NOMO-1 (cell line): ENCODE measurements around the gene IKZF2.

Experiments used
- DNase-seq, 2 experiments: peaks; one replicate each; lab custom pipeline; 2025; ENCODE audit not compliant: unreplicated experiment in 2 of 2; lab: John Stamatoyannopoulos, UW

IKZF2 gene

GRCh38 chr2:213104092-213104902 is 47.1 kb downstream of the IKZF2 start:
- DNase-seq: no peak

GRCh38 chr2:213101692-213102460 is 49.5 kb downstream of the IKZF2 start:
- no peak for DNase-seq

- no peak for DNase-seq
Observed at GRCh38 chr2:213101109-213101508, 50.3 kb downstream of the IKZF2 start.

- no peak for DNase-seq
Observed at GRCh38 chr2:213098612-213099011, 52.8 kb downstream of the IKZF2 start.

GRCh38 chr2:213091765-213092164 is 59.6 kb downstream of the IKZF2 start:
- DNase-seq: no peak

- DNase-seq: no peak
Observed at GRCh38 chr2:213090772-213091171, 60.6 kb downstream of the IKZF2 start.

GRCh38 chr2:213089438-213089837 is 62.0 kb downstream of the IKZF2 start:
- no peak for DNase-seq

GRCh38 chr2:213087040-213087439 is 64.4 kb downstream of the IKZF2 start:
- DNase-seq: no peak

DNA sequence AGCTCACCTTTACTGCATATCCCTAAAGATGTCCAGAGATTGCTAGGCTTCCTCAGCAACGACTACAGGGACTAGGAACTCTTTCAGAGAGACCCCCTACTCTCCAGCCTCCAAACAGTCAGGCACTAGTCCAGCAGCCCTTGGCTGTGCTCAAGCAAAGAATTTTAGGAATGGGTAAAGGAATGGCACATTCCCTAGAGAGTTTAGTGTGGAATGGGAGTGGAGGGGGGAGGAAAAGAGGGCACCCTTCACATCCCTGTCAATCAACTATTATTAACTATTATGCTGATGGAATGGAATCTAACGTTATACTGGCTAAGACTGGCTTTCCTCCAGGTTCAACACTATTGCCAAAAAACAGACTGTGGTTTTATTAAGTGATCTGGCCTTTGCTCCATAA is 64.8 kb downstream of the IKZF2 start:
- DNase-seq: no peak

DNA sequence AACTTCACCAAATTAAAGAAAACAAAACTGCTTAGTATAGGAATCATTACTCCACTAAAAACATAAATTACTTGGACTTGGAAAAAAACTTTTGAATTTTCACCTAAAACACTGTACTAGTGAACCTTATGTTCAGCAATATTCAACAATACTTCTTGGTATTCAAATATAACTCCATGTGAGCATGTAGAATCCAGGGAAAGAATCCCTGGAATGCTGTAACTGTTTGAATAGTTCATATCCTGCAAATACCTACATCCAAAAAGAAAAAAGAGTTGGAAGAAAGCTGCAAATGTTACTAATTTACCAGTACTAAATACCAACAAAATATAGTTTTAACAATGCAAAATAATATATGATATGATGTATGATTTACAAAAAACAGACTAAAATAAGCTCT is 65.4 kb downstream of the IKZF2 start:
- no peak for DNase-seq

DNA sequence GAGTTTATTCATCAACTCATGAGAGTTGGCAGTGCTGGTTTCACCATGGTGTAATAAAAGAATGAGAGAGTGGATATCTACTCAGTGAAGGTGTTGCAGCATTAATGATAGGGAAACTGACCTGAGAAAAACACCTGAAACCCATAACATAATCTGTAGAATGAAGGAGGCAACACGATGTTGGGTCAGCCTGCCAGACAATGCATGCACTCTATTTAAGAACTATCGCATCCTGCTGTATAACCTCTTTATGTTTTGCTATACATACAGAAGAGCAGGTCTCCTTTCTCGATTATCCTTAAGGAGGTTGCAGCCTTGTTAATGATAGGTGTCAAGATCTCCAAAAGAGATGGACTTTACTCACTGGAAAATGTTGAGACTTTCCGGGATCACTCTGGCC is 65.9 kb downstream of the IKZF2 start:
- no peak for DNase-seq

- no peak for DNase-seq
Observed at GRCh38 chr2:213084261-213084660, 67.2 kb downstream of the IKZF2 start.

- DNase-seq: no peak
Observed at GRCh38 chr2:213080969-213081617, 70.3 kb downstream of the IKZF2 start.

DNA sequence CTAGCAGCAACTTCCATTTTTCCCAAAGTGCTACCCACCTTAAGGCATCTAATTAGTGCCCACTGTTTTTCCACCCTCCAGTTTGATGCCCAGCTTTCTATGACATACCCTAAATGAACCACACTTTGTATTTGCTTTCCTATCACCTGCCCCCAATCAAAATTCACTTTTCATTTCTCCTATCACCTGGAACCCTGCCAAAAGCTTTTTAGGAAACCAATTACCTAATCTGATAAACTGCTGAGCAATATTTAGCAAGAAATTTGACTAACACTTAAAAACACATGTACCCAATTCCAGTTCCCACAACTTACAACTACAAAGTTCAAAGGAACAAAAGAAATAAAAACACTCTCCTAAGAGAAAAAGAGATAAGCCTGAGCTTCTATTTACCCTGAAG is 71.7 kb downstream of the IKZF2 start:
- no peak for DNase-seq

GRCh38 chr2:213078686-213079085 is 72.7 kb downstream of the IKZF2 start:
- no peak for DNase-seq

- no peak for DNase-seq
Observed at GRCh38 chr2:213069531-213069930, 81.9 kb downstream of the IKZF2 start.

DNA sequence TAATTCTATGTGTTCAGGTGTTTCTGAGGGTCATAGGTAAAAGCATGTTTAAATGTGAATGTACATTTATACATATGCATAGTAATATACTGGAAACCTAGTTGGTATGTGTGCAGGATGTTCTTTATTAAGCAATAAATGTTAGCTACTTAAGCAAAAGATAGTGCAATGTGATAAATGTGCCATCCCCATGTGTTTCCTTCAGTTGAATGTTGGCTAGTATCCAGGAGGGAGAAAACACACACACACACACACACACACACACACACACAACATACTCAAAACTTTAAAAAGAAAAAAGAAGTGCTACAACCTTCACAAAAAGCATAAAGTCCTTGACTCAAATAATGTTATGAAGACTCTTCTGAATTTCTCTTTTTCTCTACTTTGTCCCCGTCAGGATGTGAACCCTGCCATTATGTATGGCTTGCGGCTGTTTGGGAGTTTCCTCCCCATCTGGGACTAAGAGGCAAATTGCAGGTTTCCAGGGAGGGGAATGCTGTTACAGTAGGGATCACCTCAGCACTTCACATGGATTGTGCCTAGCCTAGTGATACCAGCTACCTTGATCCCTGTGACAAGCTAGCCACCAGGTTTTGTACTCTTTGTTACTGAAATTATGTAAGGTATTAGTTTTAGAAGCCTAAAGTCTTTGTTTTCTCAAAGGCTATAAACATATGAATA is 82.6 kb downstream of the IKZF2 start:
- DNase-seq: no peak

- DNase-seq: no peak
Observed at GRCh38 chr2:213067888-213068287, 83.5 kb downstream of the IKZF2 start.

GRCh38 chr2:213066443-213066743 is 85.0 kb downstream of the IKZF2 start:
- DNase-seq: no peak

DNA sequence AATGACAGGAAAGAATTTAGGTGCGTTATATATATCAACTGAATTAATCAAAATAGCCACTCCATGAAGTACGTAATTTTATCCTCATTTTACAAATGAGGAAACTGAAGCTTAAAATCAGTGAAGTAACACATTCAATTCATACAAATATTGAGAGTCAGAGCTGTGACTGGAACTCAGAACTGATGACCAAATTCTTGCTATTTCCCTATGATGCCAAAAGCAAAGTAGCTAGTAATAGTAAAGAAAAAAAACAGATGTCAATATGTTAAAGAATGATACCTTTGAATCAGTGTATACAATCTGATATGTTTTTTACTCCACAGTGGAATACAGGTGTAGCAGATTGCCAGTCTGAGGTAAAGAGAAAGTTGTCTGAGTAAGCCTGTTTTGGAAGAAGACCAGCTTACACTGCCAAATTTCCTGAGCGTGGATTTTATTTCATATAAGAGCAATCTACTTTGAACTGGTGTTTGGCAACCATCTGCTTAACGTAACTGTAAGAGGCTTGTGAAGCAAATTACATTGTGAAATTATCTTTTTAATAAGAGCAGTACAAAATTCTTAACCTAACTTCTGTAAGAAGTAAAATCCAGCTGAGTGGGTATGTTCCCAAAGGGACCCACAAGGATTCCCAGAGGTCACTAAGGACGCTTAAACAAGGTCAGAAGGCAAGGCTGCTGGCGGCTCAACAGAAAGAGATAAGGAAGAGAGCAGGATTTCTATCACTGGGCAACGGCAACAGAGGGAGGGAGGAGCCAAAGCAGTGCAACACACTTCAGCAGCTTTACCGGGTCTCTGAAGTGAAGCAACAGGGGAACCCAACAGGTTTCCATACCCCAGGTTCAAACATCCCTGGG is 85.6 kb downstream of the IKZF2 start:
- no peak for DNase-seq
